ENCODE results near the gene TMEM181.
"Not testable (repeated sequence)": the region's sequence is repeated elsewhere in the genome, so short reads cannot be mapped to it uniquely, and the experiment has no call there.

The TMEM181 gene

DNA sequence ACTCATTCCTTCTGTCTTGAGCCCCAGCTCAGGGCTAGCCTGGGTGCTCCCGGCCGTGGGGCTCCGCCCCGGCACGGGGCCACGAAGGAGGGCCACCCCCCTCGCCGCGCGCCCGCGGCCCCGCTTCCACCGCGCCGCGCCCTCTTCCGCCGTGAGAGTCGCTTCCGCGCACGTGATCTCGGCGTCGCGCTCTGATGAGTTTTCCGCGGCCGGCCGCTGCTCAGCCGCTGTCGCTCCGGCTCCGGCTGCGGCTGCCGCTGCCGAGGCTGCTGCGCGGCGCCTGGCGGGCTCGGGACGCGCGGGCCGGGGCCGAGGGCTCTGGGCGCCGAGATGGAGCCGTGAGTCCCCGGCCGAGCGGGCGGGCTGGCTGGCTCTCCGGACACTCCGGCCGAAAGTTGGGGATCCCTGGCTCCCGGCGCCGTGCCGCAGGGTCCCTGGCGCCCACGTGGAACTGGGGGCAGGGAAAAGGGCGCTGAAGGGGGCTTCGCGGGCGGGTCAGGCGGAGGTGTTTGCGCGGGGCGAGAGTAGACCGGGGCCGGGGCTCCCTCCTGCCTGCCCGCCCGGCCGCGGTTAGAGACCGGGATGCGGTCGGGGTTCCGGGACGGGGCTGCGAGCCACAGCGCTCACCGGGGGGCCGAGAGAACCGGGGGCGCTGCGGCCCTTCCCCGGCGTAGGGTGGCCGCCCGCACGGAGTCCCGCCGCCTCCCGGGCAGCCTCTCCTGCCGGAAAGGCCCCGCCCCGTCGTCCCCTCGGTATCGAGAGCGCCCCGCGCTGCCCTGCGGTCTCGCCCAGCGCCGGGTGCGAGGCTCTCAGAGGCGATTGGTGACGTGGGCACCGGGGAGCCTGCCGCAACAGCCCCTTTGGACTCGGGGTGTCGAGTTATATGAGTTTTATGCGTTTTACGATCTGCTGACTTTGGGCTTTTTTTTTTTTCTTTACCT is at the start of gene TMEM181:
Gene TMEM181 (plus strand): TSS at position 197 of the 941 bp plus-strand sequence. CDS start 134 bp downstream, at position 331.
- peak; percentile 53 for DNase-seq

DNA sequence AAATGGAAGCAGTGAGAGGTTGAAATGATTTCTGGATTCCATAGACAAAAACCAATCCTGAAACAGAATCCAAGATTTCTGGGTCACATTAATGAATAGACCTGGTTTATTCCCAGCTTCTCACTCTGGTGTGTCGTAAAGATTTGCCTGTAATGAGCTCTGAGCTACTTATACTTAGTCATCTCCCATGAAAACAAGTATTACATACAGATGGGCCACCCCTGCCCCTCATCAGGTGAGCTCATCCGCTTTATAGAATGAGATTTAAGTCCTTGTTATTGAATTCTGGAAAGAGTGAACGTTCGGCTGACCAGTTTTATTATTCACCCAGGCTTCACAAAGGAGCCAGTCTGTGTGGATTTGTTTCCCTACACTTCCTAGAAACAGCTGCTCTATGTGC is 47.1 kb upstream of the TMEM181 start:
- DNase-seq: no peak

DNA sequence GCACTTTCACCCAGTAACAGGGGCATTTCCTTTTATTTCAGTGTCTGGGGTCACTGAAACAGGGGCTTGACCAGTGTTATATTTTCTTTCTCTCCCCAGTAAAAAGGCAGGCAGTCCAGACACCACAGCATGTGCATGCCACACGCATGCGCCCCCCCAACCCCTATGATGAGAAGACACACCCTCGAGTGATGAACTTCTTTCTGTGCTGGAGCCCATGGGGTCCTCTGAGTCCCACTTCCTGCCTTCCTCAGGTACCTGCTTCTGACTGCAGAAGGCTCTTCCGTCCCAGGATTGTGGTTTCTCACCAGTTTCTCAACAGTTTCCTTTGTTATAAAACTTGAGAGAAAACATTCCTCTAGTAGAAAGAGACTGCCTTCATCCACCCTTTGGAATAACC is 45.7 kb upstream of the TMEM181 start:
- DNase-seq: no peak

GRCh38 chr6:158514991-158515390 is 44.9 kb upstream of the TMEM181 start:
- no peak for DNase-seq

GRCh38 chr6:158516098-158516497 is 43.8 kb upstream of the TMEM181 start:
- no peak for DNase-seq

DNA sequence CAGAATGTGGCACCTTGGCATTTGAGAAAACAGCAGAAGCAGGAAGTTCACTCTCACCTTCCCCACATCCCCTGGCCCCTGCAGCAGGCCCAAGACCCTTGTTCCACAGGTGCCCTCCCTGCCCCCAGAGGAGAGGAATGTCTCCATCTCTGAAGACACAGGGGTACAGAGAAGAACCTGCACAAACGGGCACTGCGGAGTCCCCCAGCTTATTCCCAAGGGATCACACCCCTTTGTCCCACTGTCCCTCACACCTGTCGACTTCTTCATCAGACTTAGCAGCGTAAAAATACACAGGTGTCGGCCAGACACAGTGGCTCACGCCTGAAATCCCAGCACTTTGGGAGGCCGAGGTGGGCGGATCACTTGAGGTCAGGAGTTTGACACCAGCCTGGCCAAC is 42.9 kb upstream of the TMEM181 start:
- no peak for DNase-seq

- no peak for DNase-seq
Observed at GRCh38 chr6:158517581-158517980, 42.3 kb upstream of the TMEM181 start.

DNA sequence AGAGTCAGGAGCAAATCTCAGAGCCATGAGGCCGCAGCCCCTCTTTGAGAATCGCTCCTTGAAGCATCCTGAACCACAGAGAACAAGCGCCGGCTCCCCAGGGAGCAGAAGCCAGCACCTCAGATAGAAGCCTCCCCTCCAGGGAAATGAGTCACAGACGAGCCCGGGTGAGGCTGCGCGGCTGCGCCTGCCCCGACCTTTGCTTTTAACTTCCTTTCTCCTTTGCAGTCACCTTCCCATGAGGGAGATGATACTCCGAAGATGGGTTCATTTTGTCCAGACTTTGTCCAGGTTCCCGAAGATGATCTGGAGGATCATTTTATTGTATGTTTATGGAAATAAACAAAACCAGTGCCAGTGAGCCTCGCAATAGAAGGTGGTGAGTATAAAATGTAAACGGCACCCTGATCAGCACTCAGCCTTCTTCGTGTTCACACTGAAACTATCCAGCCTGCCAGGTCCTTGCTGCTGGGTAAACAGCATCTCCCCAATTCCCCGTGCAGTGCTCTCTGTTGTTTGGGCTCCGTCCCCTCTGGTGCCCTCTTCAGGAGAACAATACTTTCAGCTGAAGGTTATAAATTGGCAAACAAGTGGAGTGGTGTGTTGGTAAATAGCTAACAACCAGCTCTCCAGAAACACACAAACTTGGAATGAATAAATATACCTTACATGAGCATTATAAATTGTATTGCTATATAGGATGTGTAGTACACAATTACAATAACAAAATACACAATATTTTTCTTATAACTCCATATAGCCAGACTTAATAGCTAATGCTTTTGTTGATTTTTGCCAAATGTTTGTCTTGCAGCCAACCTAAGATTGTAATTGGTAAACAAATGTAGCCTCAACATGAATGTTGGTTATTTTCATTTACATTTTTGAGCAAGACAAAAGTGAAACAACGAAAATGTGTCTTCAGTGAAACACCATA is 41.4 kb upstream of the TMEM181 start:
- peak; percentile 42 for DNase-seq

DNA sequence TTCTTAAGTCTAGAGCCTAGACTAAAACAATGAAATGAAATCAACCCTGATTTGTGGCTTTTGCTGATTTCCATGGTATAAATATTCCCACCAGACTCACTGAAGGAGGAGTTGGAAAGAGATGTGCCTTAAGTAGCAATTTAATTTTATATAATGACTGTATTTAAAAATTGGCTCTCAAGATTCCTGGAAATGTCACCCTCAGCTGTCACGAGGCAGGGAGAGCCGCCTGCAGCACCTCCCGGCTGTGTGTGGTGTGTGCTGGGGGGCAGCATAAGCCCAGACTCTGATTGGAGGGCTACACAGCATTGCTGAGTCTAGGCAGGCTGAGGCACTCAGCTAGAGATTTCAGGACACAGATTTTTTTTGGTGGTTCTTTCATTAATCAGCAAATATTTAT is 40.6 kb upstream of the TMEM181 start:
- no peak for DNase-seq

DNA sequence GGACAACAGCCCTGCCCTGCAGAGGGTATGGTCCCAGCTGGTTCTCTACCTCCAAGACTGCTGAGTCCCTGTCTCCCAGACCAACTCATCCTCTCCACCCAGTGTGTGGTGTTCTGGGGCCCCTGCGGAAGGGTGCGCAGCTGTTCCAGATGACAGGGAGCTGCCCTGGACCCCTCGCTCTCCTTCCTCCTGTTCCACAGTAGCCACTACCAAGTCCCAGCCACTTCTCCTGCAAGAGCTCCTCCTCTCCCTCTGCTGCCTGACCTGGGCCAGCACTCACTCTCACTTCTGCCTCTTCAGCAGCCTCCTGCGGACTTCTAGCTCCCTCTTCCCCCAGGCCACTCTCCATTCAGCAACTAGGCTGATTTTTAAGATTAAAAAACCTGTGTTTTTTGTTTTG is 40.1 kb upstream of the TMEM181 start:
- no peak for DNase-seq

DNA sequence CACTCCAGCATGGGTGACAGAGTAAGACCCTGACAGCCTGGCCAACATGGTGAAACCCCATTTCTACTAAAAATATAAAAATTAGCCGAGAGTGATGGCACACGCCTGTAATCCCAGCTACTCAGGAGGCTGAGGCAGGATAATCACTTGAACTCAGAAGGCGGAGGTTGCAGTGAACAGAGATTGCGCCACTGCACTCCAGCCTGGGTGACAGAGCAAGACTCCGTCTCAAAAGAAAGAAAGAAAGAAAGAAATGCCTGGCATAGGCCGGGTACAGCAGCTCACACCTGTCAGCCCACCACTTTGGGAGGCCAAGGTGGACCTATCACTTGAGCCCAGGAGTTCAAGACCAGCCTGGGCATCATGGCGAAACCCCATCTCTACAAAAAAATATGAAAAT is 38.9 kb upstream of the TMEM181 start:
- DNase-seq: not testable (repeated sequence)

DNA sequence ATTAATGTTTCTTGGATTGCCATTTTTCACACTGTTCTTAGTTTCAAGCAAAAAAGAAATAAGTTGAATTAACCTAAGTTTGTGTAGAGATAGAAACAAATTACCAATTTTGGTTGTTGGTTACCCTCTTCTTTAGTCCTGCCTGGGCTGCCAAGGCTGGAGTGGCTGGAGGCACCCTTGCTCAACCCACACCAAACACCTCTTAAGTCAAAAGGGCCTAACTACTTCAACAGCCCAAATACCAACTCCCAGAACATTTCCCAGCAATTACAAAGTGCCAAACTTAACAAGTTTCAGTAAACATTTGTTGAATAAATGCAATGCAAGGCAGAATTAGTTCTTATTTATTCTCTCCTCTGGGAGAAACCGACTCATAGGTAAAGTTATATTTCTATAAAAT is 38.1 kb upstream of the TMEM181 start:
- no peak for DNase-seq

DNA sequence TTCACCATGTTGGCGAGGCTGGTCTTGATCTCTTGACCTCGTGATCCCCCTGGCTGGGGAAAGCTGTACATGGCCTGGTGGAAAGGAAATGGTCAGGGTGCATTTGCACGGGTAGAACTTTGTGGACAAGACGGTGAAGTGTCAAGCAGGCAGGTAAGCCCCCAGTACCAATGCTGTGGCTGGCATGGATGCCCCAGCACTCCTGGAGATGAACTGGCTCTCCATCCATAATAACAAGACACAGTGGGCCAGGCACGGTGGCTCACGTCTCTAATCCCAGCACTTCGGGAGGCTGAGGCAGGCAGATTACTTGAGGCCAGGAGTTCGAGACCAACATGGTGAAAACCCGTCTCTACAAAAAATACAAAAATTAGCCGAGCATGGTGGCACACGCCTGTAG is 37.3 kb upstream of the TMEM181 start:
- no peak for DNase-seq

- DNase-seq: no peak
Observed at GRCh38 chr6:158524311-158524710, 35.6 kb upstream of the TMEM181 start.

DNA sequence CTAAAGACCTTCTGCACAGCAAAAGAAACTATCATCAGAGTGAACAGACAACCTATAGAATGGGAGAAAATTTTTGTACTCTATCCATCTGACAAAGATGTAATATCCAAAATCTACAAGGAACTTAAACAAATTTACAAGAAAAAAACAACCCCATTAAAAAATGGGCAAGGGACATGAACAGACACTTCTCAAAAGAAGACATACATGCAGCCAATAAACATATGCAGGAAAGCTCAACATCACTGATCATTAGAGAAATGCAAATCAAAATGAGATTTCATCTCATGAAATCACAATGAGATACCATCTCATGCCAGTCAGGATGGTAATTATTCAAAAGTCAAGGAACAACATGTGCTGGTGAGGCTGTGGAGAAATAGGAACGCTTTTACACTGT is 32.0 kb upstream of the TMEM181 start:
- not testable (repeated sequence) for DNase-seq

DNA sequence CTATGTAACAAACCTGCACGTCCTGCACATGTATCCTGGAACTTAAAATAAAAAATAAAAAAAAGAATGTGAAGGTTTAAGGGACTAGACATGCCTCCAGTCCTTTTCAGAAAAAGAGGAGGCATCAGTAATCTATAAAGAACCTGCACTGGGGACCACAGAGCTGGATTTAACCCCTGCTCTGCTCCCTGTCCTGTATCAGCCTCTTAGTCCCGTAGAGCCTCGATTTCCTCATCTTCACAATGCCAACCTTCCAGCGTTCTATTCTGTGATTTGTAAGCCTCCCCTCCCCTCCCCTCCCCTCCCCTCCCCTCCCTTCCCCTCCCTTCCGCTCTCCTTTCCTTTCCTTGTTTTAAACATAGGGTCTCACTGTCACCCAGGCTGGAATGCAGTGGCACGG is 31.1 kb upstream of the TMEM181 start:
- DNase-seq: no peak

- no peak for DNase-seq
Observed at GRCh38 chr6:158529629-158530028, 30.3 kb upstream of the TMEM181 start.

- no peak for DNase-seq
Observed at GRCh38 chr6:158531566-158531965, 28.3 kb upstream of the TMEM181 start.

- DNase-seq: no peak
Observed at GRCh38 chr6:158531970-158532369, 27.9 kb upstream of the TMEM181 start.

- DNase-seq: peak; percentile 33
Observed at GRCh38 chr6:158536084-158536890, 23.6 kb upstream of the TMEM181 start.

DNA sequence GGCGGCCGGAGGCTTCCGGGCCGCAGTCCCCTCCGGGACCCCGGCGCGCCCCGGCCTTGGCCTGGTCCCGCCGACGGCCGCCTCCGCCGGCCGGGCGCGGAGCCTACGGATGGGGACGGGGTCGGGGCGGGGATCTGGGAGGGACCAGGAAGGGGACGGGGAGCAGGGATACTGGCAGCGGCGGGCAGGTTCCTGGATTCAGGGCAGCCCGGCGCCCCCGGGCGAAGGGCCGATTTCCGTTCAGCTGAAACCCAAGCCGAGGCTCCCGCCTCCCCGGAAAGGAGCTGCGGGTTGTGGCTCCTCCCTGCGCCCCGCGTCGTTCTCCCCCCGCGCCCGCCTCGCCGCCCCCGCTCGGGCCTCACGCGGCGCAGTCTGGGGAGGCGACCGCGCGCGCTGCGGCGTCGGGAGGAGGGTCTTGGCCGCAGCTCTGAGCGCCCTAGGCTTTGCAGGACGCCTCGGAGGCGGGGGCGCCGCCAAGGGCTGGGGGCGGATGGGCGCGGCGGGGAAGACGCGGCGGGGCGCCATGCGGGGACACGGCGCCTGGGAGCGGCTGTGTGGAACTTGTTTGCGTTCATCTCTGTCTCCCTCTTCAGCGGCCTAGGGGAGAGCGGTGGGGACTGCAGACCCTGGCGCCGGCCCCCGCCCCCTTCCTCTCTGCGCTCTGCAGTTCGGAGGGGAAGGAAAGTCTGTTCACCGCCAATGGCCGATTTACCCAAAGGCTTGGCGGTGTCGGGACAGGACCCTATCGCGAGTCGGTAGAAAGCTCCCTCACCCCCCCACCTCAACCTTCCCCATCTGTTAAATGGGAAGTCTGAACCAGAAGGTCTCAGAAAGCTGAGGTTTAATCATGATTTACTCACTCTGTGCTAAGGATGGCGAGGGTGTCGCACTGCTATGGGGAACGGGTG is 22.7 kb upstream of the TMEM181 start:
- peak; percentile 80 for DNase-seq

DNA sequence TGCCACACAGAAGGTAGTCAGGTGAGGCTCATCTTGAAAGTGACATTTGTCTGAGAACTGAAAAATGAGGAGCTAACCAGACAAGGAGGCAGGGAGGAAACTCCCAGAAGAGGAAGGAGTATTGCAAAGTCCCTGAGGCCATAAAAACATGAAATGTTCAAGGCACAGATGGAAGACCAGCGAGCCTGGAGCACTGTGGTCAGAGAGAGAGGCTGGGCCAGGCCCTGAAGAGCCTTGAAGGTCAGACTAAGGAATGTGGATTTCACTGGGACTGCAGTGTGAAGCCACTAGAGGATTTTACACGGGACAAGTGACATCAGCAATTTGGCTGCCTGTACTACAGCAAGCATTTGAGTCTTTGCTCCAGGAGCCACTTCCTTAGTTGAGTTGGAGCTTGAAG is 21.1 kb upstream of the TMEM181 start:
- no peak for DNase-seq

Data from COR-L47 (cell line).